Adipocyte (in vitro differentiated cells): ENCODE data around the gene ISLR2.
"Not testable (repeated sequence)": the region's sequence is repeated elsewhere in the genome, so short reads cannot be mapped to it uniquely, and the experiment has no call there.

Experiments used
- DNase-seq: peaks from one replicate; pipeline ENCODE4 v3.0.0-alpha.2; 2015; ENCODE audit warnings: low read depth
- H3K27me3 ChIP-seq: replicated peaks from 2 replicates; pipeline ENCODE4 v1.7.0; 2013; ENCODE audit warnings: mild to moderate bottlenecking, low read length, moderate library complexity; ENCODE audit not compliant: control insufficient read depth, insufficient read depth
- H3K36me3 ChIP-seq: 2 replicates; pipeline ENCODE4 v1.7.0; 2013; ENCODE audit warnings: low read length, mild to moderate bottlenecking, moderate library complexity; ENCODE audit not compliant: control insufficient read depth, insufficient read depth, severe bottlenecking
- H3K4me1 ChIP-seq: 2 replicates; pipeline ENCODE4 v1.7.0; 2013; ENCODE audit warnings: mild to moderate bottlenecking, low read length, moderate library complexity; ENCODE audit not compliant: control insufficient read depth, insufficient read depth
- H3K4me3 ChIP-seq: 2 replicates; pipeline ENCODE4 v1.7.0; 2013; ENCODE audit warnings: mild to moderate bottlenecking, low read length, moderate library complexity
- H3K9ac ChIP-seq: 2 replicates; pipeline ENCODE4 v1.7.0; 2013; ENCODE audit warnings: mild to moderate bottlenecking, low read length, moderate library complexity
- H3K9me3 ChIP-seq: 2 replicates; pipeline ENCODE4 v1.7.0; 2013; ENCODE audit warnings: mild to moderate bottlenecking, low read length, moderate library complexity; ENCODE audit not compliant: control insufficient read depth

Gene ISLR2

DNA sequence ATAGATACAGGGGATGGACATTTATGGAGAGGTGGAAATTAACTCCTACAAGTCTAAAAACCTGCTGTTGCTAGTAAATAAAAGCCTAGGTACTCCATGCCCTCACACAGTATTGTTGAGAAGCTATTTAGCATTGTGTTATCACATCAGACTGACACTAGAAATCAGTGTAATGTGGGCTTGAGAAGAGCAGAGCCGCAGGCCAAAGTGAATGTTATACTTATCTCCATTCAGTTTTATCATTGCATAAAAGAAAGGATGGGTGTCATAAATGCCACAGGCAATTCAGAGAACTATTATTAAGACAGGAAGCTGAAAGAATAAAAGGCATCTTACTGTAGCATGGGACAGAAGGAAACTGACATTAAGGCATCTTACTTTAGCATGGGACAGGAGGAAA is 29.4 kb downstream of the ISLR2 start:
- Histone ChIP-seq H3K36me3 (no peaks in the 10 kb centered on the region), H3K9me3 (no peaks in the 10 kb centered on the region), H3K9ac (no peak overlapping the region), H3K4me3 (no peak overlapping the region), H3K4me1 (peaks cover 20% of the 10 kb centered on the region), H3K27me3 (peaks cover 14% of the 10 kb centered on the region)
- DNase-seq = no peak

DNA sequence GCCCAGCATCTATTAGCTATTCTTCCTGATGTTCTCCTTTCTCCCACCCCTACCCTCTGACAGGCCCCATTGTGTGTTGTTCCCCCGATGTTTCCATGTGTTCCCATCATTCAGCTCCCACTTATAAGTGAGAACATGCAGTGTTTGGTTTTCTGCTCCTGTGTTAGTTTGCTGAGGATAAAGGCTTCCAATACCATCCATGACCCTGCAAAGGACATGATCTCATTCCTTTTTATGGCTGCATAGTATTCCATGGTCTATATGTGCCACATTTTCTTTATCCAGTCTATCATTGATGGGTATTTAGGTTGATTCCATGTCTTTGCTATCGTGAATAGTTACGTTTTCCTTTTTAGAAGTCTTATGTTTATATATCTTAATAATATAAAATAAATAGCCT is 30.0 kb downstream of the ISLR2 start:
- not testable (repeated sequence) for H3K9me3 ChIP-seq, H3K9ac ChIP-seq, H3K36me3 ChIP-seq, DNase-seq, H3K4me3 ChIP-seq
- peaks cover 14% of the 10 kb centered on the region for H3K27me3 ChIP-seq
- H3K4me1 ChIP-seq = peaks cover 20% of the 10 kb centered on the region

- H3K9me3 ChIP-seq, H3K9ac ChIP-seq, H3K4me3 ChIP-seq, H3K36me3 ChIP-seq, DNase-seq: not testable (repeated sequence)
- peaks cover 14% of the 10 kb centered on the region for H3K27me3 ChIP-seq
- peaks cover 14% of the 10 kb centered on the region for H3K4me1 ChIP-seq
Observed at GRCh38 chr15:74162195-74162536, 31.8 kb downstream of the ISLR2 start.

DNA sequence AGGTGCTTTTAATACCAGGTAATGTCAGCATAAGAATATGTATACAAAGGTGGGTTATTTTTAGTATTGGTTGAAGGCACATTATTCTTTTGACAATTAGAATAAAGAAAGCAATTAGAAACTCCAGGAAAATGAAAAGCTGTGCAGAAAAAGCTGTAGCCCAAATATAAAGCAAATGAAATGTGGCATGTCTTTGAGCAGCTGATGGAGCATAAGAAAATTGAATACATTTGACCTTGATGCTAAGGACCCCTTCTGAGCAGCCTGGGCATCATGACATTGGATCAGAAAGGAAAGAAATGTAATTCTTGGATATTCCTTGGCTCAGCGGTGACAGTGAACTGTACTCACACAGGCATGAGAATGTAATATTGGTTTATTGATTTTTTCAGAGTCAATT is 35.1 kb downstream of the ISLR2 start:
- Histone ChIP-seq H3K4me1 (no peaks in the 10 kb centered on the region), H3K9ac (no peak overlapping the region), H3K4me3 (no peak overlapping the region), H3K27me3 (peaks cover 14% of the 10 kb centered on the region), H3K36me3 (no peaks in the 10 kb centered on the region), H3K9me3 (no peaks in the 10 kb centered on the region)
- DNase-seq = no peak

DNA sequence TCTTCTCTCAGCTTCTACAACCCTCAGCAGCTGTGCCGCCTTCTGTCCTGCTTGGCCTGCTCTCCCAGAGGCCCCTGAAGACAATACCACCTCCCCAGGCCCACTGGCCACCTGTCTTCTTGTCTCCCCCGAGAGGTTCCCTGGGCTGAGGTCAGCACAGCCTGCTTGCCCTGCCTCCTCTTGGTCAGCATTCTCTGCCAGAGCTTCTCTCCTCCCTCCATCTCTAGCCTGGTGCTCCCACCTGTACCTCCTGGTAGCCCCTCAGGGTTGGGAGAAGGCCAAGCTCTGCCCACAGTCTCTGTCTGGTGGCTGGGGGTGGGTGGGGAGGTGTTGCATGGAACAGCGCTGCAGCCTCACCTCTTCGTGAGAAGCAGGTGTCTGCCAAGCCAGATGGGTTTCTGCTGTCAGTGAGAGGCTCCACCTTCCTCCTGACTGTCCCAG is 37.5 kb downstream of the ISLR2 start:
- Histone ChIP-seq H3K9me3 (no peaks in the 10 kb centered on the region), H3K9ac (no peak overlapping the region), H3K36me3 (no peaks in the 10 kb centered on the region), H3K4me3 (no peak overlapping the region), H3K27me3 (peaks cover 14% of the 10 kb centered on the region), H3K4me1 (peaks cover 11% of the 10 kb centered on the region)
- DNase-seq = no peak

- Histone ChIP-seq H3K27me3 (peaks cover 7% of the 10 kb centered on the region), H3K36me3 (no peaks in the 10 kb centered on the region), H3K9me3 (no peaks in the 10 kb centered on the region), H3K4me3 (no peak overlapping the region), H3K4me1 (peaks cover 17% of the 10 kb centered on the region), H3K9ac (no peak overlapping the region)
- DNase-seq = no peak
Observed at GRCh38 chr15:74168711-74169126, 38.3 kb downstream of the ISLR2 start.

DNA sequence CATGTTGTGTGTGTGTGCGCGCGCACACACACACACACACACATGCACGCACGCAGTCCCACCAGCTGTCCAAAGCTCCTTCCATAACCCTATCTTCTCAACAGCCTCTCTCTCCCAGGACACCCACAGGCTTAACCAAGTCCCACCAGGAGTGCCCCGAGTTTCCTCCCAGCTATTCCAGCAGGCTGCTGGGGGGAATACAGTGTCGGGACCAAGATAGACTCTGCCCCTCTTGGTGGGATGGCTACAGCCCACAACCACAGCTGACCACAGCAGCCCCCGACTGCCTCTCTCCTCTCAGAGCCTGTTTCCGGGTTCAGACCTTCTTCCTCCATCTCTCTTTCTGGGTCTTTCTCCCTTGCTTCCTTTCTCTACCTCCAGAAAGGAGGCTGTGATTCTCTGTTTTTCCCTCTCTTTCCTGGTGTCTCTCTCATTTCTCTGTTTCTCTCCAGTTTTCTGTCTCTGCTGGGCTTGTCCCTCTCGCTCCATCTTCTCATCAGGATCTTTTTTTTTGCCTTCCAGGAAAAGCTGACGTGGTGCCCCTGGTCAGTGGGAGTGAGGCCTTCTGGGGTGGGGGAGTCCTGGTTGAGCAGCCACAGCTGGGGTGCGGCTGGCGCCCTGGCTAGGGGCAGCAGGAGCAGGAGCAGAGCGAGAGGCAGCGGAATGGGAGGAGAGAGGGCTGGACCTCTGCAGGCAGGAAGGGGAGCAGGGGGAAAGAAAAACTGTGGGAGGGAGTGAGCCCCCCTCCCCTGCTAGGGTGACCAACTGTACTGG is 39.9 kb downstream of the ISLR2 start:
- Histone ChIP-seq H3K27me3 (no peaks in the 10 kb centered on the region), H3K4me1 (peaks cover 26% of the 10 kb centered on the region), H3K36me3 (peaks cover 1% of the 10 kb centered on the region), H3K9me3 (no peaks in the 10 kb centered on the region), H3K9ac (no peak overlapping the region), H3K4me3 (no peak overlapping the region)
- no peak for DNase-seq

GRCh38 chr15:74170875-74171578 is 40.6 kb downstream of the ISLR2 start:
- no peak overlapping the region for H3K9ac ChIP-seq
- no peak overlapping the region for H3K4me3 ChIP-seq
- H3K27me3 ChIP-seq = no peaks in the 10 kb centered on the region
- no peak for DNase-seq
- peaks cover 33% of the 10 kb centered on the region for H3K4me1 ChIP-seq
- H3K9me3 ChIP-seq = no peaks in the 10 kb centered on the region
- peaks cover 7% of the 10 kb centered on the region for H3K36me3 ChIP-seq

DNA sequence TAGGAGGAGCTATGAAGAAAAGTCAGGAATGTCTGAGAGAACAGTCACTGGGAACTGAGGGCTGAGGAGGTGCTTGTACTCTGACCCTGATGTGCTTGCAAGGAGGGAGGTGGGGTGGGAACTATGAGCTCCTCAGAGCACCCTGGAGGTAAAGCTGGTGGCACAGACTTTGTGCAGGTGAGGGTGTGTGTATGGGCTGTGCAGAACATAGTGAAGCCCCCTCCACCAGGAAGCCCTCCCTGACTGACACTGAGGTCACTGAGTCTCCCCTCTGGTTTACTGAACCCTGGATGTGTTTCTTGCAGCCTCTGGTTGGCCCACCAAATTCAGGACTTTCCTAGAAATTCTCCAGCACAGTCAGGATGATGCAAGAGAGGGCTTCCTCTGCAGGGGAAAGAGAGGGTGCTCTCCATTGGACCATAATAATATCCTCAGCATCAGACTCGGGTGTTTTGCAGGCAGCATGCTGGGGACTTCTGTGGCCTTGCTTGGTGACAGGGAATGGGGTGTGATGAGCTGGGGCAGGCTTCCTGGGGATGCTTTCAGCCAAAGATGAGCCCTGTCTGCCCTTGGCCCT is 41.7 kb downstream of the ISLR2 start:
- no peak for DNase-seq
- peaks cover 44% of the 10 kb centered on the region for H3K4me1 ChIP-seq

DNA sequence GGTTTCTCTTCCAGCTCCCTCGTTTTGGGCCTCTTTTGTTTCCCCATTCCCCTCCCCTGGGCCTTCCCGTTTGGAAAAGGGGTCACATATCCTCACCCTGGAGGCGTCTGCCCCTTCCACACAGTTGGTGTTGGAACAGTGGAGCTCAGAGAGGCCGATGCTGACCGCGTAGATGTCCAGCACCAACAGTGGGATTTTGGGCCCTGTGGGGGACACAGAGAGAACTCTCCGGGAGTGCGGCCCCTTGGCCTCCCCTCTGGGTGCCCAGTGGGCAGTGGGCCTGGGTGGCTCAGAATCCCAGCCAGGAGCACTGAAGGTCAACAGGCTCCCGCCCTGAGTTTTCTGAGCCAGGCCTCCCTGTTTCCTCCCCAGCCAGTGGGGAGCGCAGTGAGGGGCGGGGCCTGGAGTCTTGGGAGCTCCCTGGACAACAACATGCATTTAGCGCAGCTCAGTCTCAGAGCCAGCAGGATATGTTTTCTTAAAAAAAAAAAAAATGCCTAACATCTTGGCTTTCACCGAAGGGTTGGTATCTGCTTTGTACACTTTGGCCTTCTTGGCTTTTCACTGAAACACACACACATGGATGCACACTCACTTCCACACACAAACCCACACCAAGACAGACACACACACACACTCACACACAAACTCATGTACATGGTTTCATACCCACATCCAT is 42.5 kb downstream of the ISLR2 start:
- H3K9ac ChIP-seq = peak overlapping the region; percentile 87
- peaks cover 52% of the 10 kb centered on the region for H3K4me1 ChIP-seq
- no peaks in the 10 kb centered on the region for H3K27me3 ChIP-seq
- DNase-seq = no peak
- H3K4me3 ChIP-seq = peak overlapping the region; percentile 77
- H3K9me3 ChIP-seq = no peaks in the 10 kb centered on the region
- H3K36me3 ChIP-seq = peaks cover 7% of the 10 kb centered on the region

More for the DNA sequence above, 41.7 kb downstream of the ISLR2 start:
- Histone ChIP-seq H3K9ac (peak overlapping the region; percentile 87), H3K9me3 (no peaks in the 10 kb centered on the region), H3K27me3 (no peaks in the 10 kb centered on the region), H3K36me3 (peaks cover 7% of the 10 kb centered on the region), H3K4me3 (peak overlapping the region; percentile 77)
